ENCODE data around the gene DIP2C.
"Not testable (repeated sequence)": the region's sequence is repeated elsewhere in the genome, so short reads cannot be mapped to it uniquely, and the experiment has no call there.

The DIP2C gene

GRCh38 chr10:609262-609658, 80.2 kb downstream of the DIP2C start:
- no peak for DNase-seq

GRCh38 chr10:608331-609261, 80.9 kb downstream of the DIP2C start:
- DNase-seq, result peak; percentile 60

GRCh38 chr10:607545-608185, 81.8 kb downstream of the DIP2C start:
- peak; percentile 90 for DNase-seq

- DNase-seq, result peak; percentile 52
These were observed 82.5 kb downstream of the DIP2C start for GRCh38 chr10:606762-607544.

- no peak for DNase-seq
These were observed 83.7 kb downstream of the DIP2C start for GRCh38 chr10:605632-606325.

- no peak for DNase-seq
These were observed 84.5 kb downstream of the DIP2C start for GRCh38 chr10:604716-605631.

- DNase-seq, result no peak
These were observed 85.7 kb downstream of the DIP2C start for GRCh38 chr10:603745-604144.

- DNase-seq, result no peak
These were observed 87.0 kb downstream of the DIP2C start for GRCh38 chr10:602391-603005.

- DNase-seq, result no peak
These were observed 87.9 kb downstream of the DIP2C start for GRCh38 chr10:601660-601963.

GRCh38 chr10:600876-601659, 88.4 kb downstream of the DIP2C start:
- peak; percentile 33 for DNase-seq

GRCh38 chr10:600234-600633, 89.2 kb downstream of the DIP2C start:
- no peak for DNase-seq

- DNase-seq, result no peak
These were observed 89.7 kb downstream of the DIP2C start for GRCh38 chr10:599767-600166.

GRCh38 chr10:598415-599170, 90.9 kb downstream of the DIP2C start:
- DNase-seq, result peak; percentile 99

GRCh38 chr10:597976-598375, 91.5 kb downstream of the DIP2C start:
- DNase-seq, result no peak

- no peak for DNase-seq
These were observed 92.6 kb downstream of the DIP2C start for GRCh38 chr10:596725-597345.

- DNase-seq, result not testable (repeated sequence)
These were observed 93.3 kb downstream of the DIP2C start for GRCh38 chr10:596131-596530.

- no peak for DNase-seq
These were observed 94.0 kb downstream of the DIP2C start for GRCh38 chr10:595473-595872.

GRCh38 chr10:594584-595270, 94.7 kb downstream of the DIP2C start:
- DNase-seq, result no peak
